Measurements from ENCODE around the gene INPP4B. TPM values are rescaled to one million over a fixed set of nuclear protein-coding genes. Genes with fewer than 3 reads are reported as not detected.

The INPP4B gene
- polyA plus RNA-seq, 1 donor from 2014 or later = 1.2 TPM

DNA sequence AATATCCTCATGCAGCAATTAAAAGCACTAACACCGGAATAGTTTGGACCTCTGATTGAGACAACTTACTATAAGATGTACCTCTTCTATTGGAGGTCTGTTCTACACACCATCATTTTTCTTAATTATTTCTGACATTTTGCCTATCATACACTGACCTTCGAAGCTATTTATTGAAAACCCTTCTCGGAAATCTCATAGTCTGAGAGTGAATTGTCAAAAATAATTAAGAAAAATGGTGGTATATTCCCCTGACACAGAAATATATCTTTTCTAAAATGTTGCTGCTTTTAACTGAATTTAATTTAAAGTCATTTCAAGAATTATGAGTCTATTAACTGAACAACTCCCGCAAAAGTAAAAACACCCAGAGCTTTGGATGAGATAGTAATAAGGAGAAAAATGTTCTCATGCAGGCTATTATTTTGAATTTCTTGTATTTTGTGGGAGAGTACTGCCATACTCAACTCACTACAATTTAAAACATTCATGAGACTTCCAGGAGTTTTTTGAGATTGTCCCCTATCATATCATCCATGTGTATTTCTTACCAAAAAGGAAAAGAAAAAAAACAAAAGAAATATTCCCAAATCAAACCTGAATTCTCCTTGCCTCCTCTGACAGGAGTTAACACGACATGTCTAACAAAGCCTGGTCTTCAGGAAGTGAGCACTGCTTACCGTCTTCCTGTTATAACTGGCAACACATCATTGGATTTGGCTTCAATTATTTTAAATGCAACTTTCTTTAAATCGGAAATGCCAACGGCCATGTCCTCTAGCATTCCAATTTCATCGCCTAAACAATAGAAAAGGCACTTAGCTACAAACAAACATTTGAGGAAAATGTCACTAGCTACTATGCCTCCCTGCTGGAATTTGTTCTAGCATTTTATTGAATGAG, 724.4 kb downstream of the INPP4B start:
- Mint-ChIP-seq H3K36me3 (no peaks in the 10 kb centered on the region), H3K4me3 (no peak overlapping the region), H3K27me3 (peaks cover 1% of the 10 kb centered on the region), H3K4me1 (no peaks in the 10 kb centered on the region), H3K27ac (no peak overlapping the region), H3K9me3 (peaks cover 0 to 3% (median under 1%) of the 10 kb centered on the region in 3 donors)

GRCh38 chr4:142120921-142121320, 725.2 kb downstream of the INPP4B start:
- Mint-ChIP-seq H3K4me1 (no peaks in the 10 kb centered on the region), H3K27ac (no peak overlapping the region), H3K4me3 (no peak overlapping the region), H3K36me3 (no peaks in the 10 kb centered on the region), H3K9me3 (peaks cover 0 to 3% (median 2%) of the 10 kb centered on the region in 3 donors), H3K27me3 (peaks cover 1% of the 10 kb centered on the region)

DNA sequence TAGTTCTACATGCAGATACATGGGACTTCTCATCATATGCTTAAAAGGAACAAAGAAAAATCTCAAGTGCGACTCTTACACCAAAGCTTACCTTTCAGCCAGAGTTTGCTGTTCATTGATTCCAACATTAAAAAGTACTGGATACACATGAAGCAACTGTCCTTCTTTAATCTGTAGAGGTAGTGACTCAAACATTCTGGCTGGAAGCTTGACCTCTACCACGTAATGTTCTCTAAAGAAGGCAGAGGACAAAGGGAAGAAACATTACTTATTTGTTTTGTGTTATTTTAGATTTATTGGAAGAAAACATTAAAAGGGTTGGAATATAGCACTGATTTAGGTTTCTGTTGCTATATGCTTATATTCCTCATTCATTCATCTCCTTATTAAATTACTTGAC, 733.6 kb downstream of the INPP4B start:
- peaks cover 1% of the 10 kb centered on the region for H3K27me3 Mint-ChIP-seq
- peaks cover 0 to 3% (median 0%) of the 10 kb centered on the region in 3 donors for H3K9me3 Mint-ChIP-seq
- no peaks in the 10 kb centered on the region for H3K36me3 Mint-ChIP-seq
- no peak overlapping the region for H3K4me3 Mint-ChIP-seq
- no peaks in the 10 kb centered on the region for H3K4me1 Mint-ChIP-seq
- no peak overlapping the region for H3K27ac Mint-ChIP-seq

GRCh38 chr4:142110136-142110535, 736.0 kb downstream of the INPP4B start:
- H3K36me3 Mint-ChIP-seq = no peaks in the 10 kb centered on the region
- H3K9me3 Mint-ChIP-seq = peaks cover 0 to 1% (median 0%) of the 10 kb centered on the region in 3 donors
- H3K27me3 Mint-ChIP-seq = no peaks in the 10 kb centered on the region
- no peaks in the 10 kb centered on the region for H3K4me1 Mint-ChIP-seq
- H3K27ac Mint-ChIP-seq = no peak overlapping the region
- no peak overlapping the region for H3K4me3 Mint-ChIP-seq

GRCh38 chr4:142104041-142104440, 742.1 kb downstream of the INPP4B start:
- no peaks in the 10 kb centered on the region for H3K4me1 Mint-ChIP-seq
- H3K27ac Mint-ChIP-seq = no peak overlapping the region
- no peaks in the 10 kb centered on the region for H3K27me3 Mint-ChIP-seq
- H3K9me3 Mint-ChIP-seq = no peaks in the 10 kb centered on the region
- no peaks in the 10 kb centered on the region for H3K36me3 Mint-ChIP-seq
- no peak overlapping the region for H3K4me3 Mint-ChIP-seq

DNA sequence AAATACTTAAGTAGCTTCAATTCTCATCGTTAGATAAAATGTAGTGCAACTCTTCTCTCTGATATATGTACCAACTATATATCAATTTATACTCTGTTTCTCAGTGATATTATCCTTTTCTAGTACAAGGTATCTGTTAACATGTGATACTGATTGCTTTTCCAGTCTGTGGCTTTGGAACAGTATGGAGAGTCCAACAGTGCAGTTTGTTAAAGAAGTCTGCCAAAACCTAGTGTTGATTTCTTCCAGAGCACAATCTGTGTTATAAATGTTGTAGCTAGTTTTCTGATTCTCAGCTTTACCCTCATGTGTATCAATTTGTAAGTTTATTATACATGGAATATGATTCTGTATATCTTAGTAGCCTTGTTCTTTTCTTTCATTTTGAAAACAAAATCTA, 744.7 kb downstream of the INPP4B start:
- H3K36me3 Mint-ChIP-seq = no peaks in the 10 kb centered on the region

GRCh38 chr4:142100941-142101340, 745.2 kb downstream of the INPP4B start:
- H3K36me3 Mint-ChIP-seq = no peaks in the 10 kb centered on the region
- no peaks in the 10 kb centered on the region for H3K27me3 Mint-ChIP-seq
- no peak overlapping the region for H3K27ac Mint-ChIP-seq
- no peaks in the 10 kb centered on the region for H3K4me1 Mint-ChIP-seq
- no peak overlapping the region for H3K4me3 Mint-ChIP-seq
- H3K9me3 Mint-ChIP-seq = no peaks in the 10 kb centered on the region

More for the DNA sequence above, 744.7 kb downstream of the INPP4B start:
- no peak overlapping the region for H3K27ac Mint-ChIP-seq
- no peaks in the 10 kb centered on the region for H3K9me3 Mint-ChIP-seq
- no peaks in the 10 kb centered on the region for H3K27me3 Mint-ChIP-seq
- H3K4me3 Mint-ChIP-seq = no peak overlapping the region
- no peaks in the 10 kb centered on the region for H3K4me1 Mint-ChIP-seq

DNA sequence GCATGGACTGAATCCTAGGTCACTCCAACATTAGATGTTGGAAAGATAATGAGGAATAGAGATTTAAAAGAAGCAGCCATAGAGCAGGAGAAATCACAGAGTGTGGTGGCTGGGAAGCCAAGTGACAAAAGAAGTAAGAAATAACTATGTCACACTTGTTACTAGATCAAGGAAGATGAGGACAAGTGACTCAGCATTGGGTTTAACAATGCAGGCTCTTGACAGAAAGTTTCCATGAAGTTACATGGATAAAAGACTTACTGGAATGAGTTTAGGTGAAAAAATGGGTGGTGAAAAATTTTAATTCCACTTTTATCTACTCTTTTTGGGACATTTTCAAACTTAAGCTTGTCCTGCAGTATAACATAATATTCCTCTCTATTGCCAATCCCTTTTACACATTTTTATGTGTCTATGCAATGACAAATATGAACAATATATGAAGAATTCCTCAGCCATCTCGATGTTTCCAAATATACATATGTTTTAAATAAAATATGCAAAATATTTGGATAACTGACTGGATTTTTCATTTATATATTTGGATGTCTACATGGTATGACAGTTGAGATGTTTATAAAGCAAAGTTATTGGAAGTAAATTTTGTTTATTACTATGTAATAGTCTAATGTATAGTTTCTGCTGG, 747.1 kb downstream of the INPP4B start:
- no peak overlapping the region for H3K4me3 Mint-ChIP-seq
- no peaks in the 10 kb centered on the region for H3K36me3 Mint-ChIP-seq
- no peak overlapping the region for H3K27ac Mint-ChIP-seq
- no peaks in the 10 kb centered on the region for H3K9me3 Mint-ChIP-seq
- H3K4me1 Mint-ChIP-seq = no peaks in the 10 kb centered on the region
- H3K27me3 Mint-ChIP-seq = no peaks in the 10 kb centered on the region

GRCh38 chr4:142098380-142098779, 747.7 kb downstream of the INPP4B start:
- H3K27ac Mint-ChIP-seq = no peak overlapping the region
- no peaks in the 10 kb centered on the region for H3K36me3 Mint-ChIP-seq
- H3K4me1 Mint-ChIP-seq = no peaks in the 10 kb centered on the region
- no peak overlapping the region for H3K4me3 Mint-ChIP-seq
- no peaks in the 10 kb centered on the region for H3K9me3 Mint-ChIP-seq
- no peaks in the 10 kb centered on the region for H3K27me3 Mint-ChIP-seq

DNA sequence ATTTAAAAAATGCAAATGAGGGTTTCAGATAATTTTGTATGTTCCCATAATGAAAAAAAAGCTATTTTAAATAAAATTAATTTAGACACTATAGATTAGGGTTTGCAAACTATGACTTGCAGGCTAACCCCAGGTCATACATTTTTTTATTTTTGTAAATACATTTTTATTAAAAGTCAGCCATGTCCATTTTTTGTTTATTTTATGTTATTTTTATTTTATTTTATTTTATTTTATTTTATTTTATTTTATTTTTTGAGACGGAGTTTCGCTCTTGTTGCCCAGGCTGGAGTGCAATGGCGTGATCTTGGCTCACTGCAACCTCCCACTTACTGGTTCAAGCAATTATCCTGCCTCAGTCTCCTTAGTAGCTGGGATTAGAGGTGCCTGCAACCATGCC, 749.1 kb downstream of the INPP4B start:
- Mint-ChIP-seq H3K27ac (no peak overlapping the region), H3K27me3 (no peaks in the 10 kb centered on the region), H3K36me3 (no peaks in the 10 kb centered on the region), H3K9me3 (no peaks in the 10 kb centered on the region), H3K4me1 (no peaks in the 10 kb centered on the region), H3K4me3 (no peak overlapping the region)

DNA sequence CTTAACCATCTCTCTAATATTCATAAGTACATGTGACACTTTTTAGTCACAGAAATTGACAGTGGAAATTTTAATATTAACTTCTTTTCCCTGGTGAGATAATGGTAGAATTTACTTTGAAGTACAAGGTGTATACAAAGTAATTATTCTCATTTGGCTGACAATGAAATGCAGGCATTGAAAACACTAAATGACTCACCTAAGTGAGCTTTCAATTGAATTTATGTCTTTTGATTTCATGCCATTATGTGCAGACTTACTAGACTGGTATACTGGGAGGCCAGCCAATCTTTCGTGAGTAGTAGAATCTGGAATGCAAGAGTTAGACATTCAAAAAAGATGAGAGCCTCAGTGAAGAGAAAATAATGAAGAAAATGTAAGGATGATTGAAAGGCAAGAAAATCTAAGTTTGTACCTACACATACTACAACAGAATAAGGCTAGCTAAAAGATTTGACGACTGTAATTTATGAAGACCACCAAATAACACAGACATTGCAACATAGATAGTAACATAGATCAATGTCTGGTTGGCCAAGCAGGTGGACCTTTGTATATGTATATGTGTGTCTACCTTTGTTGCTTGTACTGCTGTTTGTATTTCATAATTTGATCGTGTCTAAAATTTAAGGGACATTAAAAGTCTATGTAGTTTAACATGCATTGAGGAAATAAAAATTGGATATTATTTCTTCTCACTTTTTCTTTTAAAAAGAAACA, 750.1 kb downstream of the INPP4B start:
- Mint-ChIP-seq H3K36me3 (no peaks in the 10 kb centered on the region), H3K9me3 (no peaks in the 10 kb centered on the region), H3K27me3 (no peaks in the 10 kb centered on the region), H3K27ac (no peak overlapping the region), H3K4me3 (no peak overlapping the region), H3K4me1 (no peaks in the 10 kb centered on the region)

- Mint-ChIP-seq H3K9me3 (no peaks in the 10 kb centered on the region), H3K4me3 (no peak overlapping the region), H3K36me3 (no peaks in the 10 kb centered on the region), H3K4me1 (no peaks in the 10 kb centered on the region), H3K27ac (no peak overlapping the region), H3K27me3 (no peaks in the 10 kb centered on the region)
Measured at GRCh38 chr4:142092941-142093340, 753.2 kb downstream of the INPP4B start.

DNA sequence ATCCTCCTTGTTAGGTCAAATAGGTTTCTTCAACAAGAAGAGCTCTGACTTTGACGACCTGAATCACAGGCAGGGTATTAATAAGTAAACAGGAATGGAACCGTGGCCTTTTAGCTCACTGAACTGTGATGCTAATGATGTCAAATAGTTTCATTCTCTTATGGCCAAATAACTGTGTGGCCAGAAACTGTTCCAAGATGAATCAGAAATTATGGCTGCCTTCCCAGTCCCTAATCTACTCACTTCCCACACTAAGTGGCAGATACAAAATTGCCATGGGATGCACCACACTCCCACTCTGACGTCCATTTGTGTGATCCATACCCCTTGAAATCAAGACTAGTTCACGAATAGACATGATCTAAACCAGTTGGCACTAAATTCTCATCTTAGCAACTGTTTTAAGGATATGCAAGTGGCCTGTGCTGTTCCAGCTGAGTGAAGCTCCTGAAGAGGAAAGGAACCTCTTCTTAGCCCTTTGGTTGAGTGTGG, 754.4 kb downstream of the INPP4B start:
- Mint-ChIP-seq H3K36me3 (no peaks in the 10 kb centered on the region), H3K4me3 (no peak overlapping the region), H3K4me1 (no peaks in the 10 kb centered on the region), H3K9me3 (no peaks in the 10 kb centered on the region), H3K27me3 (no peaks in the 10 kb centered on the region), H3K27ac (peak overlapping the region in 2 of 3 donors; percentile 9 to 86)

DNA sequence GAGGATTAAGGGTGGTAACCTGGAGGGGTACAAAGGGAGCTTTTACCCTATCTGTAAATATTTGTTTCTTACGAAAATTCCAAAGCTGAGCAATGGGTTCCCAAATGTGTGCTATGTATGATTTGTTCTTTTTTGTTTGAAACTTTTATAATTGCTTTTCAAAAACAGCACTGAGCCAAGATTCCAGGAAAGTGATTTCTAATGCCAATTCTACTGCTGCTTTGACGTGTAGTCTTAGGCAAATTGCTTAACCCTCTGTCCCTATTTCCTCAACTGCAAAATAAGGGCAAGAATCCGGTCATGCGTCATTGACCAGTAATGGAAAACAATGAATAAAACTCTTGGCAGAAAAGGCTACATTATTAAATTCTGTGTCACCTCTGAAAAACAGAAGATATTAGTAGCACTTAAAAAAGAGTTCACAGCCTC, 755.0 kb downstream of the INPP4B start:
- Mint-ChIP-seq H3K36me3 (no peaks in the 10 kb centered on the region), H3K9me3 (no peaks in the 10 kb centered on the region), H3K27ac (peak overlapping the region in 1 of 3 donors; percentile 86), H3K4me1 (no peaks in the 10 kb centered on the region), H3K4me3 (no peak overlapping the region), H3K27me3 (no peaks in the 10 kb centered on the region)

GRCh38 chr4:142088906-142089305, 757.2 kb downstream of the INPP4B start:
- H3K4me3 Mint-ChIP-seq = no peak overlapping the region
- H3K9me3 Mint-ChIP-seq = no peaks in the 10 kb centered on the region
- no peak overlapping the region for H3K27ac Mint-ChIP-seq
- no peaks in the 10 kb centered on the region for H3K27me3 Mint-ChIP-seq
- H3K36me3 Mint-ChIP-seq = no peaks in the 10 kb centered on the region
- no peaks in the 10 kb centered on the region for H3K4me1 Mint-ChIP-seq

Measured in IgD-negative memory B cell (primary cell).